Parietal lobe (tissue), 1 donor: ENCODE measurements around the gene NLRP1. TPM values are rescaled to one million over a fixed set of nuclear protein-coding genes. Genes with fewer than 3 reads are reported as not detected.

Source experiments
- total RNA-seq: library from RNA; depleted of rRNA; stranded (reverse); fragments of >200 nt; gene quantifications from one replicate; pipeline ENCODE4 v1.2.3, GENCODE V29; 2014

Gene NLRP1
- 73.6 TPM for total RNA-seq

GRCh38 chr17:5584383-5585286 is at the start of gene NLRP1:
NLRP1 (minus strand) TSS chr17:5584509; CDS start chr17:5583957, 552 bp downstream.

GRCh38 chr17:5486206-5487124 is 97.8 kb downstream of the NLRP1 start, which contains the start of gene MIS12:
MIS12 (plus strand) TSS chr17:5486566; CDS start chr17:5488863, 2,297 bp downstream.

GRCh38 chr17:5485270-5486205 is 98.8 kb downstream of the NLRP1 start, which contains the start of gene DERL2:
DERL2 (minus strand) TSS chr17:5486178; CDS start chr17:5486161, 17 bp downstream.

Other genes with a start within 250 kb of the NLRP1 start
- 124 TPM for gene NUP88, start 164.8 kb downstream of the NLRP1 start, total RNA-seq
- 133 TPM for gene RPAIN, start 164.3 kb downstream of the NLRP1 start, total RNA-seq
- gene C1QBP, start 145.4 kb downstream of the NLRP1 start, total RNA-seq, result 90.1 TPM
- 18.8 TPM for gene DHX33, start 115.5 kb downstream of the NLRP1 start, total RNA-seq
- 31.6 TPM for gene DERL2, start 98.3 kb downstream of the NLRP1 start, total RNA-seq
- gene MIS12, start 97.9 kb downstream of the NLRP1 start, total RNA-seq, result 32.9 TPM